Testis (tissue), 3 donors: Measurements from ENCODE around the gene RAB33B. TPM values are rescaled to one million over a fixed set of nuclear protein-coding genes. Genes with fewer than 3 reads are reported as not detected.

Experiments used
- DNase-seq: peaks from one replicate; pipeline ENCODE4 v3.0.0-alpha.2; 2019
- H3K27ac ChIP-seq, 2 donors: fragments of 200-600 bp; sonication (generic); one replicate each; pipeline ENCODE4 v1.5.1; 2019
- H3K27me3 ChIP-seq: fragments of 200-600 bp; sonication (generic); one replicate; pipeline ENCODE4 v1.5.1; 2019
- H3K36me3 ChIP-seq: fragments of 200-600 bp; sonication (generic); one replicate; pipeline ENCODE4 v1.5.1; 2017; ENCODE audit warnings: low read depth; ENCODE audit errors: missing control alignments
- H3K4me1 ChIP-seq: fragments of 200-600 bp; sonication (generic); one replicate; pipeline ENCODE4 v1.5.1; 2019
- H3K4me3 ChIP-seq, 2 donors: fragments of 200-600 bp; sonication (generic); one replicate each; pipeline ENCODE4 v1.5.1; 2017 to 2019
- H3K9me3 ChIP-seq: fragments of 200-600 bp; sonication (generic); one replicate; pipeline ENCODE4 v1.5.1; 2017
- POLR2A ChIP-seq: fragments of 450-650 bp; IDR thresholded peaks from one replicate; pipeline ENCODE4 v1.6.1; 2017; ENCODE audit warnings: antibody characterized with exemption, mild to moderate bottlenecking, moderate library complexity
- WGBS, 2 donors: methylation state at CpG; one replicate each; pipeline ENCODE4 v1.1.5; 2018; 5-methylcytosine and 5-hydroxymethylcytosine counted together
- intact Hi-C: fragments of 100-400 bp; cut with DNase I; formaldehyde crosslinking; loops from one replicate; pipeline ENCODE4 v1.15.1; 2023; ENCODE audit warnings: low total_unique reads
- polyA plus RNA-seq: library from polyadenylated mRNA; stranded (reverse); fragments of 350-450 nt; fragmentation: Illumina TruSeq; extraction: RNeasy Lipid Tissue Mini Kit (QIAGEN cat#74804); gene quantifications from one replicate; pipeline ENCODE4 v1.2.3, GENCODE V29; 2014; ENCODE audit warnings: low read depth, low replicate concordance; ENCODE audit not compliant: insufficient read depth
- total RNA-seq, 2 donors: library from RNA; depleted of rRNA; stranded (reverse); fragments of >200 nt; gene quantifications; one replicate each; pipeline ENCODE4 v1.2.3, GENCODE V29; 2016
- TF ChIP-seq, protein P1 (sequence below), 3 experiments: fragments of 450-650 bp in 2 of 3; fragments of 200-600 bp in 1 of 3; sonication (generic) in 1 of 3; IDR thresholded peaks; one replicate each; pipeline ENCODE4 v1.5.1; 2016 to 2019; ENCODE audit warnings: antibody characterized with exemption in 3 of 3, mild to moderate bottlenecking in 2 of 3, moderate library complexity in 1 of 3

The RAB33B gene
- total and polyA plus RNA-seq, 3 donors from 2014 or later: 8.8 to 12.1 (median 10.9) TPM

DNA sequence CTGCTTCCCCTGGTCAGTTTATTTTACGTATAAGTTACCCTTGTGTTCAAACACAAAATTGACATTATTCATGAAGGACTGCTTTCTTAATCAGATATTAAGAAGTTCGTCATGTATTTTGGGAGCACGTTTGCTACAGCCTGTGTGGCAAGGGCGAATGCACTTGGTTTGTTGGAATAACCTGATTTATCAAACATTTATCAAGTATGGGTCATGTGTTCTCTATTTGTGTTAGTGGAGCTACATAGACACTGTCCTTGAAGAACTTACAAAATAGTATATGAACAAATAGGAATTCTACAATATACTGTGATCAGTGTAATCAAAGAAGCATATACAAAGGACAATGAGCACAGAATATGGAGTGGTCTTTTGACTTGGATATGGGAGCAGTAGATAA lies 22.4 kb downstream of the RAB33B start:
- Histone ChIP-seq H3K27me3 (no peaks in the 10 kb centered on the region), H3K36me3 (no peaks in the 10 kb centered on the region), H3K4me3 (no peak overlapping the region), H3K9me3 (no peaks in the 10 kb centered on the region), H3K4me1 (no peaks in the 10 kb centered on the region), H3K27ac (no peak overlapping the region)
- DNase-seq: no peak
- TF ChIP-seq, protein P1, sequence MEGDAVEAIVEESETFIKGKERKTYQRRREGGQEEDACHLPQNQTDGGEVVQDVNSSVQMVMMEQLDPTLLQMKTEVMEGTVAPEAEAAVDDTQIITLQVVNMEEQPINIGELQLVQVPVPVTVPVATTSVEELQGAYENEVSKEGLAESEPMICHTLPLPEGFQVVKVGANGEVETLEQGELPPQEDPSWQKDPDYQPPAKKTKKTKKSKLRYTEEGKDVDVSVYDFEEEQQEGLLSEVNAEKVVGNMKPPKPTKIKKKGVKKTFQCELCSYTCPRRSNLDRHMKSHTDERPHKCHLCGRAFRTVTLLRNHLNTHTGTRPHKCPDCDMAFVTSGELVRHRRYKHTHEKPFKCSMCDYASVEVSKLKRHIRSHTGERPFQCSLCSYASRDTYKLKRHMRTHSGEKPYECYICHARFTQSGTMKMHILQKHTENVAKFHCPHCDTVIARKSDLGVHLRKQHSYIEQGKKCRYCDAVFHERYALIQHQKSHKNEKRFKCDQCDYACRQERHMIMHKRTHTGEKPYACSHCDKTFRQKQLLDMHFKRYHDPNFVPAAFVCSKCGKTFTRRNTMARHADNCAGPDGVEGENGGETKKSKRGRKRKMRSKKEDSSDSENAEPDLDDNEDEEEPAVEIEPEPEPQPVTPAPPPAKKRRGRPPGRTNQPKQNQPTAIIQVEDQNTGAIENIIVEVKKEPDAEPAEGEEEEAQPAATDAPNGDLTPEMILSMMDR (IDR thresholded peaks at IDR 0.05): no peak
- TF ChIP-seq POLR2A: no peak
- intact Hi-C loops: no loop called here
- 89 to 93% methylated on average over 4 of the region's 4 CpGs for WGBS, 2 donors

DNA sequence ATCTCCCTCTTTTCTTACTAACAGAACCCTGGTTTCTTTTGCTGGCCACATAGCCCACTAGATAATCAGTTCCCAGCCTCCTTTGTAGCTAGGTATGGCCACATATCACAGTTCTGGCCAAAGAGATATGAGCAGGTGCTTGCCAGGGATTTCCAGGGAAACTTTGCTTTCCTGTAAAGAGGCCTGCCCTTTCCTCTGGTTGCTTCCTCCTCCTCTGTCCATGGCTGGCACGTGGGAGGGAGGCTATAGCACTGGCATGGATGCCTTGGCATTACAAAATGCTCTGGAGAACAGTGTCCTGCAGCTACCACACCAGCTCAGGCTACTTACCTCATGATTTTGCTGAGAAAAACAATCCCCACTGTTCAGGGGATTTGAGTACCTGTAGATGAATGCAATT lies 27.5 kb downstream of the RAB33B start:
- Histone ChIP-seq H3K27me3 (no peaks in the 10 kb centered on the region), H3K27ac (no peak overlapping the region), H3K4me1 (no peaks in the 10 kb centered on the region), H3K4me3 (no peak overlapping the region), H3K36me3 (no peaks in the 10 kb centered on the region), H3K9me3 (no peaks in the 10 kb centered on the region)
- WGBS, 2 donors: 50 to 68% methylated on average over 1 of the region's 1 CpG
- TF ChIP-seq, protein P1 (IDR thresholded peaks at IDR 0.05): no peak
- no peak for TF ChIP-seq POLR2A
- intact Hi-C loops: no loop called here
- DNase-seq: no peak

DNA sequence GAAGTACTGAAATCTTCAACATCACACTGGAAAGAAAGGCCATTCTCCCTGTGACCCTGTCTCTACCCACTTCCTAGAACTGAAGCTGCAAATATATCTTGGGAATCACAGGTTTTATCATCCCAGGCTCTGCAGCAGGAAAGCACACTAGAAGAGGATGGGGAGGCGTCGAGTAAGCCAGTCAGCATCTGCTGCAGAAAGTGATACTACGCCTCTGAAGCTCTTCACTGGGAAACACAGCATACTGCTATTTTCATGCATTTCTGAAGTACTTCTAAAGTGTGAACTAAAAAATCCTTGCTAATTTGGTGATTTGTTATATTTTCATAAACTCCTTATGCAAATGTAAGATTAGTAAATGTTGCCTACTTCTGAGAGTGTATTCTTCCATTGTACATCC lies 29.1 kb downstream of the RAB33B start:
- no peaks in the 10 kb centered on the region for H3K4me1 ChIP-seq
- DNase-seq: no peak
- TF ChIP-seq, protein P1 (IDR thresholded peaks at IDR 0.05): no peak
- TF ChIP-seq POLR2A: no peak
- no peak overlapping the region for H3K4me3 ChIP-seq
- H3K9me3 ChIP-seq: no peaks in the 10 kb centered on the region
- 87 to 91% methylated on average over 3 of the region's 3 CpGs for WGBS, 2 donors
- intact Hi-C loops: no loop called here
- no peaks in the 10 kb centered on the region for H3K27me3 ChIP-seq
- no peaks in the 10 kb centered on the region for H3K36me3 ChIP-seq
- H3K27ac ChIP-seq: no peak overlapping the region

DNA sequence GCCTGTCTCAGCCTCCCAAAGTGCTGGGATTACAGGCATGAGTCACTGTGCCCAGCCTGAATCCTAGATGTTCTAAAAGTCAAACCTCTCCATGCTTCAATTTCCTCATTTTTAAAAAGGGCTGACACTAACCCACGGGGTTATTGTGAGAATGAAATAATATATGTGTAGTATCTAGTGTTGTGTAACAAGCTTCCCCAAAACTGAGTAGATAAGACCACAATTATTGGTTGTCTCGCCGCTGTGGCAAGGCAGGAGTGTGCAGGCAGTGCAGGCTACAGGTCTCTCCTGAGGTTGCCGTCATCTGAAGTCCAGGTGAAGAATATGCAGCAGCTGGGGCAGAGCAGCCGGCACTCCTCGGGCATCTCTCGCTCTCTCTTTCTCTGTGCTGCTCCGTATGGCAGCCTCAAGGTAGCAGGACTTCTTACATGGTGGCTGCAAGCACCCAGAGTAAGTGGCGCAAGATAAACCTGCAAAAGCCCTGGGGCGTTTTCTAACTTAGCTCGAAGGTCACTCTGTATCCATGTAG lies 30.9 kb downstream of the RAB33B start:
- WGBS, 2 donors: 60 to 71% methylated on average over 11 of the region's 11 CpGs
- no peaks in the 10 kb centered on the region for H3K9me3 ChIP-seq
- H3K4me1 ChIP-seq: no peaks in the 10 kb centered on the region
- intact Hi-C loops: no loop called here
- no peak for DNase-seq
- H3K27me3 ChIP-seq: no peaks in the 10 kb centered on the region
- H3K36me3 ChIP-seq: no peaks in the 10 kb centered on the region
- no peak overlapping the region for H3K27ac ChIP-seq
- no peak for TF ChIP-seq POLR2A
- TF ChIP-seq, protein P1 (IDR thresholded peaks at IDR 0.05): no peak
- H3K4me3 ChIP-seq: no peak overlapping the region

DNA sequence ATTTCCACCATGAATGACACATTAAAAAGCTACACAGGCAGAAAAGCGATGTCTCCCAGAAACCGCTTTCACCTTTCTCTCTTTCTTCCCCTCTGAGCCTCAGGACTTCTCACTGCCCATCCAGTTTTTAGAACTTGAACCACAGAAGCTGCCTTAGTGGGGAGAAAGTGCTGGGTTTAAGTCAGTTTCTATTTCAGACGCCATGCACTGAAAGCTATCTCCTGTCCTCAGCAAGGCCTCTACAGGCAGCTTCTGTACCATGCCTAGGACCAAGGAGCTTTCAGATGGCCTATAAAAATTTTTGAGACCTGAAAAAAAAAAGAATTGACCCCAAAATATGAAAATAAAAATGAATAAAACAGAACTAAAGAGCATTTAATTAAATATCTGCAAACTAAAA lies 34.5 kb downstream of the RAB33B start:
- Histone ChIP-seq H3K36me3 (no peaks in the 10 kb centered on the region), H3K27me3 (no peaks in the 10 kb centered on the region), H3K4me1 (no peaks in the 10 kb centered on the region), H3K27ac (no peak overlapping the region), H3K9me3 (no peaks in the 10 kb centered on the region), H3K4me3 (no peak overlapping the region)
- intact Hi-C loops: no loop called here
- no peak for TF ChIP-seq POLR2A
- TF ChIP-seq, protein P1 (IDR thresholded peaks at IDR 0.05): no peak
- 84 to 86% methylated on average over 3 of the region's 3 CpGs for WGBS, 2 donors
- no peak for DNase-seq
